ENCODE results near the gene ARL9. TPM values are rescaled to one million over a fixed set of nuclear protein-coding genes. Genes with fewer than 3 reads are reported as not detected.

The ARL9 gene
- total RNA-seq, 1 experiment from 2014 or later = not detected

DNA sequence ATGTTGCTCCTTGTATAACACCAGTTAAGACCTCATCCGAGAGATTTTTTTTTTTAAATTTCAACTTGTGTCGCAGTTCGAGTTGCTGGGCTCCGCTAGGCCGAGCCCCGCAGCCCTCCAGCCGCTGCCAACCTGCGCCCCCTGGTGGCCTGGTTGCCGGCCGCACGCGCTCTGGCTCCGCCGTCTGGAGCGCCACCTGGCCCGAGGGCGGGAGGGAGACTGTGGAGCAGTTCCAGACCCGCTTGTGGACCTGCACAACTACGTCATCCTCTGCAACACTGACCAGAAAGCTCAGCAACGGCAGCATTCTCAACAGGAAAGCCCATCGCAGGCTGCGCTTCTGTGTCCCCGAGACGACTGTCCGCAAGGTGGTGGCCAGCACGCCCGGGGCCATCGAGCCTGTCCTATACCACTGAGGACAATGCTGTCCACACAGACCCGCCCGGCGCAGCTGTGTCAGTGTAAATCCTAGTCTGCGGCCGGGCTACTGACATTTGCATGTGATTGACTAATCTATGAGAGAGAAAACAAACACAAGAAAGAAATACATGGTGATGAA is 39.1 kb downstream of the ARL9 start:
- H2BK20ac ChIP-seq (ENCODE audit: low read depth, low read length, poor library complexity, severe bottlenecking) = no peak overlapping the region
- peak overlapping the region; percentile 63 for H3K4me2 ChIP-seq (ENCODE audit: insufficient read depth, insufficient read length, low read length)
- H4K91ac ChIP-seq (ENCODE audit: insufficient read length, low read depth, low read length) = no peak overlapping the region
- peaks cover 64% of the 10 kb centered on the region for H3K27me3 Mint-ChIP-seq (ENCODE audit: low read depth)
- no peak overlapping the region for H2BK120ac ChIP-seq (ENCODE audit: low read depth, low read length, poor library complexity, severe bottlenecking)
- no peak overlapping the region for H4K8ac ChIP-seq (replicated peaks; ENCODE audit: insufficient read length, low read depth, low read length)
- peak; percentile 89 for DNase-seq
- H3K18ac ChIP-seq (ENCODE audit: insufficient read length, low read depth, low read length) = no peak overlapping the region
- no peak overlapping the region for H3T11ph ChIP-seq (ENCODE audit: low read length)
- no peak overlapping the region for H2AK5ac ChIP-seq (ENCODE audit: insufficient read length, low read length)
- H3K4ac ChIP-seq (ENCODE audit: low read depth, low read length) = no peak overlapping the region
- H3K56ac ChIP-seq (ENCODE audit: insufficient read length, low read depth, low read length) = no peak overlapping the region
- H3K23ac ChIP-seq (ENCODE audit: insufficient read length, low read depth, low read length) = no peak overlapping the region
- H3K27me3 ChIP-seq (ENCODE audit: insufficient read depth, low read length) = no peaks in the 10 kb centered on the region
- WGBS (ENCODE audit: extremely low coverage, insufficient read length, low lambda C conversion rate) = no CpG with 5 or more reads among the region's 33 CpGs
- H3K9ac ChIP-seq (ENCODE audit: extremely low read depth, insufficient read length, low read length) = no peak overlapping the region
- H3K14ac ChIP-seq (ENCODE audit: insufficient read depth, low read length) = 0 out of 2 replicates have a peak overlapping the region, but pooled peaks have one; percentile 23
- no peak overlapping the region for H3K27ac Mint-ChIP-seq
- H2BK15ac ChIP-seq (ENCODE audit: low read depth, low read length) = no peak overlapping the region
- TF ChIP-seq, protein P1, sequence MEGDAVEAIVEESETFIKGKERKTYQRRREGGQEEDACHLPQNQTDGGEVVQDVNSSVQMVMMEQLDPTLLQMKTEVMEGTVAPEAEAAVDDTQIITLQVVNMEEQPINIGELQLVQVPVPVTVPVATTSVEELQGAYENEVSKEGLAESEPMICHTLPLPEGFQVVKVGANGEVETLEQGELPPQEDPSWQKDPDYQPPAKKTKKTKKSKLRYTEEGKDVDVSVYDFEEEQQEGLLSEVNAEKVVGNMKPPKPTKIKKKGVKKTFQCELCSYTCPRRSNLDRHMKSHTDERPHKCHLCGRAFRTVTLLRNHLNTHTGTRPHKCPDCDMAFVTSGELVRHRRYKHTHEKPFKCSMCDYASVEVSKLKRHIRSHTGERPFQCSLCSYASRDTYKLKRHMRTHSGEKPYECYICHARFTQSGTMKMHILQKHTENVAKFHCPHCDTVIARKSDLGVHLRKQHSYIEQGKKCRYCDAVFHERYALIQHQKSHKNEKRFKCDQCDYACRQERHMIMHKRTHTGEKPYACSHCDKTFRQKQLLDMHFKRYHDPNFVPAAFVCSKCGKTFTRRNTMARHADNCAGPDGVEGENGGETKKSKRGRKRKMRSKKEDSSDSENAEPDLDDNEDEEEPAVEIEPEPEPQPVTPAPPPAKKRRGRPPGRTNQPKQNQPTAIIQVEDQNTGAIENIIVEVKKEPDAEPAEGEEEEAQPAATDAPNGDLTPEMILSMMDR (conservative IDR thresholded peaks at IDR 0.05) = peak; percentile 99
- H4K20me1 ChIP-seq (ENCODE audit: control insufficient read depth, insufficient read depth, insufficient read length) = no peaks in the 10 kb centered on the region
- peaks cover 3% of the 10 kb centered on the region for H3K23me2 ChIP-seq (ENCODE audit: insufficient read length, low read depth, low read length, poor library complexity, severe bottlenecking)
- H3K79me1 ChIP-seq (ENCODE audit: insufficient read depth, low read depth, low read length, poor library complexity, severe bottlenecking) = no peaks in the 10 kb centered on the region
- H2BK5ac ChIP-seq (ENCODE audit: insufficient read length, low read length) = no peak overlapping the region
- peaks cover 0 to 5% of the 10 kb centered on the region in 2 experiments; a peak in 2 of 4 replicates for H3K4me1 Mint-ChIP-seq
- peak overlapping the region; percentile 55 to 73 for H3K4me3 Mint-ChIP-seq
- H2BK12ac ChIP-seq (ENCODE audit: insufficient read length, low read depth, low read length) = no peak overlapping the region
- no peak overlapping the region for H2AFZ ChIP-seq (ENCODE audit: low read length)
- H3K4me1 ChIP-seq (ENCODE audit: insufficient read depth, low read length) = no peaks in the 10 kb centered on the region
- no peaks in the 10 kb centered on the region for H3K9me3 Mint-ChIP-seq
- H3K27ac ChIP-seq (ENCODE audit: insufficient read length, low read depth, low read length) = no peak overlapping the region
- H4K5ac ChIP-seq (ENCODE audit: insufficient read length, low read depth, low read length) = no peak overlapping the region
- no peaks in the 10 kb centered on the region for H3K36me3 Mint-ChIP-seq (ENCODE audit: insufficient read depth in 1 of 3, low read depth in 3 of 3)
- no peaks in the 10 kb centered on the region for H3K9me3 ChIP-seq (ENCODE audit: control insufficient read depth, low read depth, low read length)
- no peaks in the 10 kb centered on the region for H3K79me2 ChIP-seq (ENCODE audit: insufficient read depth, low read length)

All from H9 (cell line).